Measurements from ENCODE around the gene TECPR2.

GRCh38 chr14:102544046-102544746 lies 181.5 kb downstream of the TECPR2 start:
- TF ChIP-seq AFF4 (CRISPR knock-in tag; IDR thresholded peaks at IDR 0.05; ENCODE audit: borderline replicate concordance): no peak
- no peak for TF ChIP-seq EMX1 (CRISPR knock-in tag; IDR thresholded peaks at IDR 0.05)
- TF ChIP-seq NR1H2 (CRISPR knock-in tag; IDR thresholded peaks at IDR 0.05): no peak
